DND-41 (cell line): ENCODE results near the gene TLNRD1.

Experiments used
- CTCF ChIP-seq: IDR thresholded peaks from 2 replicates; pipeline ENCODE4 v1.5.1; 2012; ENCODE audit warnings: borderline replicate concordance, low read length, moderate library complexity, mild to moderate bottlenecking; ENCODE audit not compliant: poor library complexity, severe bottlenecking; ENCODE audit errors: extremely low read depth
- EZH2 ChIP-seq: IDR thresholded peaks from 3 replicates; pipeline ENCODE4 v1.6.1; 2012; ENCODE audit warnings: borderline replicate concordance, low read depth, mild to moderate bottlenecking, moderate library complexity, low read length, inconsistent platforms; ENCODE audit not compliant: severe bottlenecking

GRCh38 chr15:81031203-81031602, 30.5 kb downstream of the TLNRD1 start:
- TF ChIP-seq CTCF = no peak
- TF ChIP-seq EZH2 = no peak
